WTC11 (cell line): ENCODE data around the gene CD6. TPM values are rescaled to one million over a fixed set of nuclear protein-coding genes. Genes with fewer than 3 reads are reported as not detected.

ENCODE experiments used
- ATAC-seq: fragments of 200-7000 bp; cut with Tn5 transposase; 2 replicates; pipeline ENCODE4 v1.10.0; 2021; ENCODE audit warnings: mild to moderate bottlenecking, moderate library complexity
- CTCF ChIA-PET: fragments of 300-600 bp; sonication (Branson Sonifier 250); formaldehyde crosslinking; loops from one replicate; lab custom pipeline; 2021; ENCODE audit warnings: antibody characterized with exemption; lab: Charles Lee
- POLR2A ChIA-PET: fragments of 350-600 bp; sonication (Branson Sonifier 250); formaldehyde crosslinking; loops from one replicate; lab custom pipeline; 2021; ENCODE audit warnings: antibody characterized with exemption; lab: Charles Lee
- DNase-seq: peaks from one replicate; pipeline ENCODE4 v3.0.0; 2021; ENCODE audit warnings: low spot score
- H3K27ac Mint-ChIP-seq: 2 replicates; pipeline ENCODE4 v1.8.0; 2021; ENCODE audit warnings: mixed read lengths
- H3K27me3 Mint-ChIP-seq: 2 replicates; pipeline ENCODE4 v1.8.0; 2021; ENCODE audit warnings: low read depth, mild to moderate bottlenecking, moderate library complexity, mixed read lengths
- H3K36me3 Mint-ChIP-seq: 2 replicates; pipeline ENCODE4 v1.8.0; 2021; ENCODE audit warnings: mixed read lengths
- H3K4me1 Mint-ChIP-seq: 2 replicates; pipeline ENCODE4 v1.8.0; 2022; ENCODE audit warnings: mixed read lengths
- H3K4me3 Mint-ChIP-seq: 2 replicates; pipeline ENCODE4 v1.8.0; 2021; ENCODE audit warnings: mild to moderate bottlenecking, moderate library complexity, mixed read lengths
- H3K9me3 Mint-ChIP-seq: 2 replicates; pipeline ENCODE4 v1.8.0; 2021; ENCODE audit warnings: mixed read lengths
- EMX1 ChIP-seq: fragments of 250-450 bp; sonication (Bioruptor Pico); IDR thresholded peaks from 2 replicates; pipeline ENCODE4 v1.8.0; 2021; ENCODE audit warnings: mild to moderate bottlenecking
- MXD4 ChIP-seq: fragments of 250-450 bp; sonication (Bioruptor Pico); IDR thresholded peaks from 2 replicates; pipeline ENCODE4 v1.8.0; 2021; ENCODE audit warnings: mild to moderate bottlenecking, moderate library complexity, borderline replicate concordance
- NFATC4 ChIP-seq: fragments of 250-450 bp; sonication (Bioruptor Pico); IDR thresholded peaks from 2 replicates; pipeline ENCODE4 v1.9.0; 2021; ENCODE audit warnings: mild to moderate bottlenecking
- OVOL2 ChIP-seq: fragments of 250-450 bp; sonication (Bioruptor Pico); IDR thresholded peaks from 2 replicates; pipeline ENCODE4 v1.9.0; 2021; ENCODE audit warnings: mild to moderate bottlenecking, borderline replicate concordance
- ZNF219 ChIP-seq: sonication (generic); formaldehyde crosslinking; IDR thresholded peaks from 2 replicates; pipeline ENCODE4 v1.8.0; 2023; ENCODE audit warnings: missing genetic modification reagents, mild to moderate bottlenecking, borderline replicate concordance
- ZNF416 ChIP-seq: fragments of 250-450 bp; sonication (Bioruptor Pico); IDR thresholded peaks from 2 replicates; pipeline ENCODE4 v1.9.0; 2021; ENCODE audit warnings: mild to moderate bottlenecking, inconsistent platforms
- ZNF423 ChIP-seq: fragments of 250-450 bp; sonication (Bioruptor Pico); IDR thresholded peaks from 2 replicates; pipeline ENCODE4 v2.1.2; 2022; ENCODE audit warnings: mild to moderate bottlenecking, moderate library complexity
- total RNA-seq: library from RNA; stranded (reverse); gene quantifications from 3 replicates; pipeline ENCODE4 v1.2.3, GENCODE V29; 2021
- TF ChIP-seq, protein P1 (sequence below): sonication (generic); formaldehyde crosslinking; IDR thresholded peaks from 2 replicates; pipeline ENCODE4 v1.8.0; 2022; ENCODE audit warnings: mild to moderate bottlenecking, missing genetic modification reagents
- TF ChIP-seq, protein P2 (sequence below): fragments of 250-450 bp; sonication (Bioruptor Pico); IDR thresholded peaks from 2 replicates; pipeline ENCODE4 v1.9.0; 2021; ENCODE audit warnings: moderate library complexity, mild to moderate bottlenecking, inconsistent platforms, borderline replicate concordance
- TF ChIP-seq, protein P3 (sequence below): sonication (generic); formaldehyde crosslinking; IDR thresholded peaks from 2 replicates; pipeline ENCODE4 v1.8.1; 2023; ENCODE audit warnings: mild to moderate bottlenecking, missing genetic modification reagents, moderate library complexity
- TF ChIP-seq, protein P4 (sequence below): sonication (generic); formaldehyde crosslinking; IDR thresholded peaks from 2 replicates; pipeline ENCODE4 v1.8.0; 2023; ENCODE audit warnings: mild to moderate bottlenecking, missing genetic modification reagents
- TF ChIP-seq, protein P5 (sequence below): sonication (generic); formaldehyde crosslinking; IDR thresholded peaks from 2 replicates; pipeline ENCODE4 v1.8.1; 2022; ENCODE audit warnings: missing genetic modification reagents, borderline replicate concordance
- TF ChIP-seq, protein P6 (sequence below): sonication (generic); formaldehyde crosslinking; IDR thresholded peaks from 2 replicates; pipeline ENCODE4 v1.8.1; 2023; ENCODE audit warnings: mild to moderate bottlenecking, missing genetic modification reagents
- TF ChIP-seq, protein P7 (sequence below): sonication (generic); formaldehyde crosslinking; IDR thresholded peaks from 2 replicates; pipeline ENCODE4 v1.8.0; 2022; ENCODE audit warnings: missing genetic modification reagents

The CD6 gene
- total RNA-seq, 1 experiment from 2014 or later = 1.0 TPM

DNA sequence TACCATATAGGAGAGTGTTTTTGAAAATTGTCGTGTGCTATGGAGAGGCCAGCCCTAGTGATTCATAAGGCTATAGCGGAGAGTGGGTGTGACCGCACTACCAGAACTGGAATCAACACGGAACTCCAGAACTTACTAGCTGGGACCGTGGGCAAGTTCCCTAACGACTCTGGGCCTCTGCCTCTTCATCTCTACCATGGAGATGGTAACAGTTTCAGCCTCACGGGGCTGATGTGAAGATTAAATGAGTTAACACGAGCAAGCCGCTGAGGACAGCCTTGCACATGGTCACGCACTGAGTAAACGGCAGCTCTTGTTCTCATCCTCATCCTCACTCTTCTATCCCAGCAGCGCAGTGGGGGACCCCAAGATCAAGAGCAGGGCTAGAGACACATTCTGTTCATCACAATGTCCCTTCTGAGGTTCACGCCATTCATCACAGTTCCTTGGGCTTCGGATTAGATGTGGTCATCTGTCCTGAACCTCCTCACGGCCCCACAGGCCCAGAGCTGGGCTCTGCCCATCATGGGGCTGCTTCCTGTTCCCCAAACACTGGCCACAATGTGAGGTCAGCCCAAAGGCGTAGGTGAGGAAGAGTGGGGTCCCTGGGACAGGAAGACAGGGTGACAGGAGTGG lies 83.6 kb downstream of the CD6 start:
- Mint-ChIP-seq H3K4me3 (no peak overlapping the region), H3K36me3 (no peaks in the 10 kb centered on the region)
- ATAC-seq = no peak
- CTCF ChIA-PET = no interaction called here
- no peak for TF ChIP-seq NFATC4 (CRISPR knock-in tag)
- no peak for TF ChIP-seq MXD4 (CRISPR knock-in tag)
- TF ChIP-seq, protein P1, sequence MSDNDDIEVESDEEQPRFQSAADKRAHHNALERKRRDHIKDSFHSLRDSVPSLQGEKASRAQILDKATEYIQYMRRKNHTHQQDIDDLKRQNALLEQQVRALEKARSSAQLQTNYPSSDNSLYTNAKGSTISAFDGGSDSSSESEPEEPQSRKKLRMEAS (CRISPR knock-in tag) = no peak
- TF ChIP-seq, protein P2, sequence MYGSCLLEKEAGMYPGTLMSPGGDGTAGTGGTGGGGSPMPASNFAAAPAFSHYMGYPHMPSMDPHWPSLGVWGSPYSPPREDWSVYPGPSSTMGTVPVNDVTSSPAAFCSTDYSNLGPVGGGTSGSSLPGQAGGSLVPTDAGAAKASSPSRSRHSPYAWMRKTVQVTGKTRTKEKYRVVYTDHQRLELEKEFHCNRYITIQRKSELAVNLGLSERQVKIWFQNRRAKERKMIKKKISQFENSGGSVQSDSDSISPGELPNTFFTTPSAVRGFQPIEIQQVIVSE (CRISPR knock-in tag) = no peak
- no peak for TF ChIP-seq EMX1
- no peak for TF ChIP-seq ZNF416 (CRISPR knock-in tag)
- TF ChIP-seq, protein P3, sequence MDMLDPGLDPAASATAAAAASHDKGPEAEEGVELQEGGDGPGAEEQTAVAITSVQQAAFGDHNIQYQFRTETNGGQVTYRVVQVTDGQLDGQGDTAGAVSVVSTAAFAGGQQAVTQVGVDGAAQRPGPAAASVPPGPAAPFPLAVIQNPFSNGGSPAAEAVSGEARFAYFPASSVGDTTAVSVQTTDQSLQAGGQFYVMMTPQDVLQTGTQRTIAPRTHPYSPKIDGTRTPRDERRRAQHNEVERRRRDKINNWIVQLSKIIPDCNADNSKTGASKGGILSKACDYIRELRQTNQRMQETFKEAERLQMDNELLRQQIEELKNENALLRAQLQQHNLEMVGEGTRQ (CRISPR knock-in tag) = no peak
- no peak for TF ChIP-seq ZNF219
- TF ChIP-seq, protein P4, sequence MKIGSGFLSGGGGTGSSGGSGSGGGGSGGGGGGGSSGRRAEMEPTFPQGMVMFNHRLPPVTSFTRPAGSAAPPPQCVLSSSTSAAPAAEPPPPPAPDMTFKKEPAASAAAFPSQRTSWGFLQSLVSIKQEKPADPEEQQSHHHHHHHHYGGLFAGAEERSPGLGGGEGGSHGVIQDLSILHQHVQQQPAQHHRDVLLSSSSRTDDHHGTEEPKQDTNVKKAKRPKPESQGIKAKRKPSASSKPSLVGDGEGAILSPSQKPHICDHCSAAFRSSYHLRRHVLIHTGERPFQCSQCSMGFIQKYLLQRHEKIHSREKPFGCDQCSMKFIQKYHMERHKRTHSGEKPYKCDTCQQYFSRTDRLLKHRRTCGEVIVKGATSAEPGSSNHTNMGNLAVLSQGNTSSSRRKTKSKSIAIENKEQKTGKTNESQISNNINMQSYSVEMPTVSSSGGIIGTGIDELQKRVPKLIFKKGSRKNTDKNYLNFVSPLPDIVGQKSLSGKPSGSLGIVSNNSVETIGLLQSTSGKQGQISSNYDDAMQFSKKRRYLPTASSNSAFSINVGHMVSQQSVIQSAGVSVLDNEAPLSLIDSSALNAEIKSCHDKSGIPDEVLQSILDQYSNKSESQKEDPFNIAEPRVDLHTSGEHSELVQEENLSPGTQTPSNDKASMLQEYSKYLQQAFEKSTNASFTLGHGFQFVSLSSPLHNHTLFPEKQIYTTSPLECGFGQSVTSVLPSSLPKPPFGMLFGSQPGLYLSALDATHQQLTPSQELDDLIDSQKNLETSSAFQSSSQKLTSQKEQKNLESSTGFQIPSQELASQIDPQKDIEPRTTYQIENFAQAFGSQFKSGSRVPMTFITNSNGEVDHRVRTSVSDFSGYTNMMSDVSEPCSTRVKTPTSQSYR (CRISPR knock-in tag) = no peak
- TF ChIP-seq, protein P5, sequence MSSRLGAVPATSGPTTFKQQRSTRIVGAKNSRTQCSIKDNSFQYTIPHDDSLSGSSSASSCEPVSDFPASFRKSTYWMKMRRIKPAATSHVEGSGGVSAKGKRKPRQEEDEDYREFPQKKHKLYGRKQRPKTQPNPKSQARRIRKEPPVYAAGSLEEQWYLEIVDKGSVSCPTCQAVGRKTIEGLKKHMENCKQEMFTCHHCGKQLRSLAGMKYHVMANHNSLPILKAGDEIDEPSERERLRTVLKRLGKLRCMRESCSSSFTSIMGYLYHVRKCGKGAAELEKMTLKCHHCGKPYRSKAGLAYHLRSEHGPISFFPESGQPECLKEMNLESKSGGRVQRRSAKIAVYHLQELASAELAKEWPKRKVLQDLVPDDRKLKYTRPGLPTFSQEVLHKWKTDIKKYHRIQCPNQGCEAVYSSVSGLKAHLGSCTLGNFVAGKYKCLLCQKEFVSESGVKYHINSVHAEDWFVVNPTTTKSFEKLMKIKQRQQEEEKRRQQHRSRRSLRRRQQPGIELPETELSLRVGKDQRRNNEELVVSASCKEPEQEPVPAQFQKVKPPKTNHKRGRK (CRISPR knock-in tag) = no peak
- TF ChIP-seq ZNF423 (CRISPR knock-in tag) = no peak
- TF ChIP-seq, protein P6, sequence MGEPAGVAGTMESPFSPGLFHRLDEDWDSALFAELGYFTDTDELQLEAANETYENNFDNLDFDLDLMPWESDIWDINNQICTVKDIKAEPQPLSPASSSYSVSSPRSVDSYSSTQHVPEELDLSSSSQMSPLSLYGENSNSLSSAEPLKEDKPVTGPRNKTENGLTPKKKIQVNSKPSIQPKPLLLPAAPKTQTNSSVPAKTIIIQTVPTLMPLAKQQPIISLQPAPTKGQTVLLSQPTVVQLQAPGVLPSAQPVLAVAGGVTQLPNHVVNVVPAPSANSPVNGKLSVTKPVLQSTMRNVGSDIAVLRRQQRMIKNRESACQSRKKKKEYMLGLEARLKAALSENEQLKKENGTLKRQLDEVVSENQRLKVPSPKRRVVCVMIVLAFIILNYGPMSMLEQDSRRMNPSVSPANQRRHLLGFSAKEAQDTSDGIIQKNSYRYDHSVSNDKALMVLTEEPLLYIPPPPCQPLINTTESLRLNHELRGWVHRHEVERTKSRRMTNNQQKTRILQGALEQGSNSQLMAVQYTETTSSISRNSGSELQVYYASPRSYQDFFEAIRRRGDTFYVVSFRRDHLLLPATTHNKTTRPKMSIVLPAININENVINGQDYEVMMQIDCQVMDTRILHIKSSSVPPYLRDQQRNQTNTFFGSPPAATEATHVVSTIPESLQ (CRISPR knock-in tag) = no peak
- TF ChIP-seq, protein P7, sequence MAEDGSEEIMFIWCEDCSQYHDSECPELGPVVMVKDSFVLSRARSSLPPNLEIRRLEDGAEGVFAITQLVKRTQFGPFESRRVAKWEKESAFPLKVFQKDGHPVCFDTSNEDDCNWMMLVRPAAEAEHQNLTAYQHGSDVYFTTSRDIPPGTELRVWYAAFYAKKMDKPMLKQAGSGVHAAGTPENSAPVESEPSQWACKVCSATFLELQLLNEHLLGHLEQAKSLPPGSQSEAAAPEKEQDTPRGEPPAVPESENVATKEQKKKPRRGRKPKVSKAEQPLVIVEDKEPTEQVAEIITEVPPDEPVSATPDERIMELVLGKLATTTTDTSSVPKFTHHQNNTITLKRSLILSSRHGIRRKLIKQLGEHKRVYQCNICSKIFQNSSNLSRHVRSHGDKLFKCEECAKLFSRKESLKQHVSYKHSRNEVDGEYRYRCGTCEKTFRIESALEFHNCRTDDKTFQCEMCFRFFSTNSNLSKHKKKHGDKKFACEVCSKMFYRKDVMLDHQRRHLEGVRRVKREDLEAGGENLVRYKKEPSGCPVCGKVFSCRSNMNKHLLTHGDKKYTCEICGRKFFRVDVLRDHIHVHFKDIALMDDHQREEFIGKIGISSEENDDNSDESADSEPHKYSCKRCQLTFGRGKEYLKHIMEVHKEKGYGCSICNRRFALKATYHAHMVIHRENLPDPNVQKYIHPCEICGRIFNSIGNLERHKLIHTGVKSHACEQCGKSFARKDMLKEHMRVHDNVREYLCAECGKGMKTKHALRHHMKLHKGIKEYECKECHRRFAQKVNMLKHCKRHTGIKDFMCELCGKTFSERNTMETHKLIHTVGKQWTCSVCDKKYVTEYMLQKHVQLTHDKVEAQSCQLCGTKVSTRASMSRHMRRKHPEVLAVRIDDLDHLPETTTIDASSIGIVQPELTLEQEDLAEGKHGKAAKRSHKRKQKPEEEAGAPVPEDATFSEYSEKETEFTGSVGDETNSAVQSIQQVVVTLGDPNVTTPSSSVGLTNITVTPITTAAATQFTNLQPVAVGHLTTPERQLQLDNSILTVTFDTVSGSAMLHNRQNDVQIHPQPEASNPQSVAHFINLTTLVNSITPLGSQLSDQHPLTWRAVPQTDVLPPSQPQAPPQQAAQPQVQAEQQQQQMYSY (CRISPR knock-in tag) = no peak
- no peak for TF ChIP-seq OVOL2 (CRISPR knock-in tag)
- TF ChIP-seq, all 79 proteins: peak for 0
- Mint-ChIP-seq H3K27ac (no peak overlapping the region), H3K4me1 (no peaks in the 10 kb centered on the region), H3K27me3 (0 out of 2 replicates have a peak, but pooled peaks cover 2% of the 10 kb centered on the region), H3K9me3 (no peaks in the 10 kb centered on the region)
- POLR2A ChIA-PET = no interaction called here
- DNase-seq = no peak
